Neural cell (in vitro differentiated cells): Measurements from ENCODE around the gene BAHD1.

Source experiments
- EP300 ChIP-seq: fragments of 450-650 bp; conservative IDR thresholded peaks from 2 replicates; pipeline ENCODE4 v1.6.1; 2014; ENCODE audit warnings: antibody characterized with exemption, mild to moderate bottlenecking, moderate library complexity; ENCODE audit not compliant: poor library complexity, severe bottlenecking
- POLR2AphosphoS5 ChIP-seq: IDR thresholded peaks from 2 replicates; pipeline ENCODE4 v1.6.1; 2012
- RAD21 ChIP-seq: fragments of 450-650 bp; conservative IDR thresholded peaks from 2 replicates; pipeline ENCODE4 v1.6.1; 2014; ENCODE audit warnings: antibody characterized with exemption, mild to moderate bottlenecking, moderate library complexity
- TF ChIP-seq, protein P1 (sequence below): fragments of 450-650 bp; IDR thresholded peaks from 2 replicates; pipeline ENCODE4 v1.5.1; 2014; ENCODE audit warnings: antibody characterized with exemption, mild to moderate bottlenecking, moderate library complexity; ENCODE audit not compliant: poor library complexity, severe bottlenecking

DNA sequence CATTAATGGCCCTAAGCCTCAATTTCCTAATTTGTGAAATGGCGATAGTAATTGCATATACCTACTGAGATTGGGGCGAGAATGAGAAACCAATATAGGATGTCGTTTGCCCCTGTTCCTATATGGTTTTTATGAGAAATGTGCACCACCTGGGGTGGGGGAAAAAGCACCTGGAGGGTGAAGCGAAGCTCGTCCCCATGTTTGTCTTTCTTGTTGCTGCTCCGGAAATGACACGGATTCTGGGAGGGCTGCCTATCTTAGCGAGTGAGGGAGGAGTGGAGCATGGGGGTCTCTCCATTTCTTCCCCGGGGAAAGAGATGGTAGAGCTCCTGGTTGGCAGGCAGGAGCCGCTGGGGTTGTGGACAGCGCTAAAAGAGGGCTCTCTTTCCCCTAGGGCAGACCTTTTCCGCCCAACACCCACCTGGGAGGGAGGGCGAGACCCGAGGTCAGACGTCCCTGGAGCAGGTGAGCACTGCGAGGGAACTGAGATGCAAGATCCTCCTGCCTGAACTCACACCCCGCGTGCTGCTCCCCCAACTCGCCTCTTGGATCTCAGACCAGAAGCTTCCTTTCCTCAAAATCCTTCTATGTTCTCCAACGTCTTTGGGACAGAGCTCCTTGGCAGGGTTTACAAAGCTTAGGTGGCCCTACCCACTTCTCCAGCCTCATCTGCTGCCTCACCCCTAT lies 5.6 kb upstream of the BAHD1 start:
- TF ChIP-seq EP300 (no peak), POLR2AphosphoS5 (no peak), RAD21 (no peak)
- TF ChIP-seq, protein P1, sequence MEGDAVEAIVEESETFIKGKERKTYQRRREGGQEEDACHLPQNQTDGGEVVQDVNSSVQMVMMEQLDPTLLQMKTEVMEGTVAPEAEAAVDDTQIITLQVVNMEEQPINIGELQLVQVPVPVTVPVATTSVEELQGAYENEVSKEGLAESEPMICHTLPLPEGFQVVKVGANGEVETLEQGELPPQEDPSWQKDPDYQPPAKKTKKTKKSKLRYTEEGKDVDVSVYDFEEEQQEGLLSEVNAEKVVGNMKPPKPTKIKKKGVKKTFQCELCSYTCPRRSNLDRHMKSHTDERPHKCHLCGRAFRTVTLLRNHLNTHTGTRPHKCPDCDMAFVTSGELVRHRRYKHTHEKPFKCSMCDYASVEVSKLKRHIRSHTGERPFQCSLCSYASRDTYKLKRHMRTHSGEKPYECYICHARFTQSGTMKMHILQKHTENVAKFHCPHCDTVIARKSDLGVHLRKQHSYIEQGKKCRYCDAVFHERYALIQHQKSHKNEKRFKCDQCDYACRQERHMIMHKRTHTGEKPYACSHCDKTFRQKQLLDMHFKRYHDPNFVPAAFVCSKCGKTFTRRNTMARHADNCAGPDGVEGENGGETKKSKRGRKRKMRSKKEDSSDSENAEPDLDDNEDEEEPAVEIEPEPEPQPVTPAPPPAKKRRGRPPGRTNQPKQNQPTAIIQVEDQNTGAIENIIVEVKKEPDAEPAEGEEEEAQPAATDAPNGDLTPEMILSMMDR = no peak
